Measurements from ENCODE around the gene PDXDC1.
"Not testable (repeated sequence)": the region's sequence is repeated elsewhere in the genome, so short reads cannot be mapped to it uniquely, and the experiment has no call there.

Gene PDXDC1

GRCh38 chr16:15135483-15136360 is 160.9 kb downstream of the PDXDC1 start:
- DNase-seq: not testable (repeated sequence)

- DNase-seq: not testable (repeated sequence)
These were observed 162.7 kb downstream of the PDXDC1 start for GRCh38 chr16:15137514-15137913.

GRCh38 chr16:15140444-15141365 is 165.9 kb downstream of the PDXDC1 start:
- DNase-seq: not testable (repeated sequence)

- no peak for DNase-seq
These were observed 166.8 kb downstream of the PDXDC1 start for GRCh38 chr16:15141586-15141985.

- DNase-seq: not testable (repeated sequence)
These were observed 167.5 kb downstream of the PDXDC1 start for GRCh38 chr16:15142107-15142890.

GRCh38 chr16:15142891-15143600 is 168.2 kb downstream of the PDXDC1 start:
- not testable (repeated sequence) for DNase-seq

- not testable (repeated sequence) for DNase-seq
These were observed 168.8 kb downstream of the PDXDC1 start for GRCh38 chr16:15143601-15144091.

- not testable (repeated sequence) for DNase-seq
These were observed 169.3 kb downstream of the PDXDC1 start for GRCh38 chr16:15144092-15144631.

GRCh38 chr16:15144781-15145417 is 170.1 kb downstream of the PDXDC1 start:
- not testable (repeated sequence) for DNase-seq

GRCh38 chr16:15145418-15146263 is 170.8 kb downstream of the PDXDC1 start:
- peak; percentile 32 to 63 for DNase-seq

GRCh38 chr16:15146264-15146662 is 171.4 kb downstream of the PDXDC1 start:
- DNase-seq: not testable (repeated sequence)

- not testable (repeated sequence) for DNase-seq
These were observed 174.0 kb downstream of the PDXDC1 start for GRCh38 chr16:15148831-15149230.

- not testable (repeated sequence) for DNase-seq
These were observed 174.4 kb downstream of the PDXDC1 start for GRCh38 chr16:15149260-15149659.

- DNase-seq: not testable (repeated sequence)
These were observed 179.2 kb downstream of the PDXDC1 start for GRCh38 chr16:15154005-15154404.

GRCh38 chr16:15154650-15155562 is 180.1 kb downstream of the PDXDC1 start:
- peak; percentile 63 to 72 for DNase-seq

GRCh38 chr16:15157644-15158043 is 182.8 kb downstream of the PDXDC1 start:
- not testable (repeated sequence) for DNase-seq

GRCh38 chr16:15159671-15160070 is 184.8 kb downstream of the PDXDC1 start:
- not testable (repeated sequence) for DNase-seq

- DNase-seq: not testable (repeated sequence)
These were observed 185.7 kb downstream of the PDXDC1 start for GRCh38 chr16:15160571-15160970.

- DNase-seq: not testable (repeated sequence)
These were observed 188.2 kb downstream of the PDXDC1 start for GRCh38 chr16:15163055-15163454.

Measured in hippocampal formation (tissue), 2 donors.